ENCODE results near the gene RPL22L1.

DNA sequence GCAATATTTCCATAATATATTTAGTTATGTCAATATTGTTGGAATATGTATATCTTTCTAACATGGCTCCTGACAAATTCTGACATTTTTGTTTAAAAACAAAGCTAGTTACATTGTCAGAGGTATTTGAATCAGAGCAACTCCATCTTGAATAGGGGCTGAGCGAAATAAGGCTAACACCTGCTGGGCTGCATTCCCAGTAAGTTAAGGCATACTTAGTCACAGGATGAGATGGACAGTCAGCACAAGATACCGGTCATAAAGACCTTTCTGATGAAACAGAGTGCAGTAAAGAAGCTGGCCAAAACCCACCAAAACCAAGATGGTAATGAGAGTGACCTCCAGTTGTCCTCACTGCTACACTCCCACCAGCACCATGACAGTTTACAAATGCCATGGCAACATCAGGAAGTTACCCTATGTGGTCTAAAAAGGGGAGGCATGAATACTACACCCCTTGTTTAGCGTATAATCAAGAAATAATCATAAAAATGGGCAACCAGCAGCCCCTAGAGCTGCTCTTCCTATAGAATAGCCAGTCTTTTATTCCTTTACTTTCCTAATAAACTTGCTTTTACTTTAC, 30.4 kb downstream of the RPL22L1 start:
- TF ChIP-seq, protein P1, sequence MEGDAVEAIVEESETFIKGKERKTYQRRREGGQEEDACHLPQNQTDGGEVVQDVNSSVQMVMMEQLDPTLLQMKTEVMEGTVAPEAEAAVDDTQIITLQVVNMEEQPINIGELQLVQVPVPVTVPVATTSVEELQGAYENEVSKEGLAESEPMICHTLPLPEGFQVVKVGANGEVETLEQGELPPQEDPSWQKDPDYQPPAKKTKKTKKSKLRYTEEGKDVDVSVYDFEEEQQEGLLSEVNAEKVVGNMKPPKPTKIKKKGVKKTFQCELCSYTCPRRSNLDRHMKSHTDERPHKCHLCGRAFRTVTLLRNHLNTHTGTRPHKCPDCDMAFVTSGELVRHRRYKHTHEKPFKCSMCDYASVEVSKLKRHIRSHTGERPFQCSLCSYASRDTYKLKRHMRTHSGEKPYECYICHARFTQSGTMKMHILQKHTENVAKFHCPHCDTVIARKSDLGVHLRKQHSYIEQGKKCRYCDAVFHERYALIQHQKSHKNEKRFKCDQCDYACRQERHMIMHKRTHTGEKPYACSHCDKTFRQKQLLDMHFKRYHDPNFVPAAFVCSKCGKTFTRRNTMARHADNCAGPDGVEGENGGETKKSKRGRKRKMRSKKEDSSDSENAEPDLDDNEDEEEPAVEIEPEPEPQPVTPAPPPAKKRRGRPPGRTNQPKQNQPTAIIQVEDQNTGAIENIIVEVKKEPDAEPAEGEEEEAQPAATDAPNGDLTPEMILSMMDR (conservative IDR thresholded peaks at IDR 0.05 in 1 of 2, IDR thresholded peaks at IDR 0.05 in 1 of 2; ENCODE audit: extremely low read depth in 1 of 2, insufficient read depth in 1 of 2, low read depth in 1 of 2, low read length in 2 of 2) = no peak
- no peak for TF ChIP-seq EZH2 (IDR thresholded peaks at IDR 0.05; ENCODE audit: borderline replicate concordance, low read length)

Measured in mammary epithelial cell (primary cell).